Left hindlimb (tissue), 1 donor: ENCODE results near the gene ZNRF3.

Experiments
- DNase-seq: peaks from one replicate; pipeline ENCODE4 v3.0.0-alpha.2; 2018

The ZNRF3 gene

GRCh38 chr22:28909375-28909774 is 26.0 kb downstream of the ZNRF3 start:
- DNase-seq, result no peak

GRCh38 chr22:28910569-28911303 is 27.4 kb downstream of the ZNRF3 start:
- no peak for DNase-seq

- DNase-seq, result no peak
These were observed 27.9 kb downstream of the ZNRF3 start for GRCh38 chr22:28911304-28911690.

GRCh38 chr22:28911777-28912669 is 28.7 kb downstream of the ZNRF3 start:
- DNase-seq, result no peak

GRCh38 chr22:28914201-28914600 is 30.8 kb downstream of the ZNRF3 start:
- DNase-seq, result no peak

GRCh38 chr22:28915969-28916368 is 32.6 kb downstream of the ZNRF3 start:
- DNase-seq, result no peak

GRCh38 chr22:28917747-28918549 is 34.6 kb downstream of the ZNRF3 start:
- DNase-seq, result peak; percentile 69

GRCh38 chr22:28918550-28919271 is 35.3 kb downstream of the ZNRF3 start:
- no peak for DNase-seq

- no peak for DNase-seq
These were observed 37.6 kb downstream of the ZNRF3 start for GRCh38 chr22:28920757-28921584.

- DNase-seq, result no peak
These were observed 38.2 kb downstream of the ZNRF3 start for GRCh38 chr22:28921585-28921879.

GRCh38 chr22:28922540-28923244 is 39.3 kb downstream of the ZNRF3 start:
- no peak for DNase-seq

GRCh38 chr22:28923826-28924732 is 40.7 kb downstream of the ZNRF3 start:
- no peak for DNase-seq

GRCh38 chr22:28925916-28926315 is 42.5 kb downstream of the ZNRF3 start:
- DNase-seq, result no peak

- no peak for DNase-seq
These were observed 44.3 kb downstream of the ZNRF3 start for GRCh38 chr22:28927630-28928029.

GRCh38 chr22:28929197-28929596 is 45.8 kb downstream of the ZNRF3 start:
- DNase-seq, result no peak

- DNase-seq, result no peak
These were observed 47.1 kb downstream of the ZNRF3 start for GRCh38 chr22:28930357-28931007.

- DNase-seq, result no peak
These were observed 48.6 kb downstream of the ZNRF3 start for GRCh38 chr22:28931844-28932567.

GRCh38 chr22:28933321-28933720 is 49.9 kb downstream of the ZNRF3 start:
- no peak for DNase-seq

GRCh38 chr22:28934026-28934425 is 50.7 kb downstream of the ZNRF3 start:
- DNase-seq, result no peak
